GM21723 (cell line): Measurements from ENCODE around the gene RAB7A.
A peak's percentile ranks its signal among the peaks of the same experiment; 100 is the strongest.

Experiments
- ATAC-seq: cut with Tn5 transposase; IDR thresholded peaks from one replicate; pipeline ENCODE4 v1.9.1; 2021; ENCODE audit warnings: mild to moderate bottlenecking, moderate library complexity; ENCODE audit not compliant: unreplicated experiment

Gene RAB7A

DNA sequence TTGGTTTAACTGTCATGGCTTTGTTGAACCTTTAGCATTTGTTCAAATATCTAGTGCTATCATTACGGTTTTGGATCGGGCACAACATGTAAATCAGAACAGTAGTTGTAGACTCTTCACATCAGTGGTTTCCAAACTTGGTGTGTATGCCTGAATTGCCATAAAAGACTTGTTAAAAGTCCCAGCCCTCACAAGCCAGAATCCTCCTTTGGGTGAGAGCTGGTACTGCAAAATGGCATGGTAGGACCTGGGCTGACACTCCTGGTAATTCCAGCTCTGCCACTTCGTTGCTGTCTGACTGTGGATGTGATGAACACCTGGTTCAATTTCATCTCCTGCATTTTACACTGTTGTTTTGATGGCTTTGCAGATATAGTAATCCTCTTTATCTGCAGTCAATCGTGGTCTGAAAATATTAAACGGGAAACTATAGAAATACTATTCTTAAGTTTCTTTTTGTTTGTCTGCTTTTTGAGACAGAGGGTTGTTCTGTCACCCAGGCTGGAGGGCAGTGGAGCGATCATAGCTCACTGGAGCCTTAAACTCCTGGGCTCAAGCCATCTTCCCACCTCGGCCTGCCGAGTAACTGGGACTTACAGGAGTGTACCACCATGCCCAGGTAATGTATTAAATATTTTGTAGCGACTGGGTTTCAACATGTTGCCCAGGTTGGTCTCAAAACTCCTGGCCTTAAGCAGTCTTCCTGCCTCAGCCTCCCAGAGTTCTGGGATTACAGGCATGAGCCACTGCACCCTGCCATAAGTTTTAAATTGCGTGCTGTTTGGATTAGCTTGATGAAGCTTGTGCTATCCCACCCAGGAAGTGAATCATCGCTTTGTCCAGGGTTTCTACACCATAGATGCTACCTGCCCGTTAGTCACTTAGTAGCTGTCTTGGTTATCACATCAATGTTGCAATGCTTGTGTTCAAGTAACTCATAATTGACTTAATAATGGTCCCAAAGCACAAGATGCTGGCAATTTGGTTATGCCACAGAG, 61.6 kb downstream of the RAB7A start:
- no peak for ATAC-seq

DNA sequence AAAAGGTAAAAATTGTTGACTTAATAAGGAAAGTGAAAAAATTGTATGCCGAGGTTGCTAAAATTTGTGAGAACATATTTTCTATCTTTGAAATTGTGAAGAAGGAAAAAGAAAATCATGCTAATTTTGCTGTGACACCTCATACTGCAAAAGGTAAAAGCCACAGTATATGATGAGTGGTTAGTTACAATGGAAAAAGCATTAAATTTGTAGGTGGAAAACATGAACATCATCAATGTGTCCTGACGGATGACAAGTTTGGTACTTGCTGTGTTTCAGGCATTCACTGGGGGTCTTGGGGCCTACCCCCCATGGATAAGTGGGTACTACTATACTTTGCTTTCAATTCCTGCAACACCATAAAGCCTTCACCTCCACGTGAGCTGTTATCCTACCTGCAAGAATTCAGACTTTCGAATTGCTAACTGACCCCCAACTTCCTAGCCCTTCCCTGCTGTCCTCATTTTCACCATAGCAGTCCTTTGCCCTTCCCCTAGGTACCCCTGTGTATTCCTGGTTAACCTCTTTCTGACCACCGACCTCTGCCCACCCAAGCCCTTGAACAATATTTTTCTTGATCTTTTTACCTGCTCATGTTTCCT, 62.4 kb downstream of the RAB7A start:
- ATAC-seq: no peak

DNA sequence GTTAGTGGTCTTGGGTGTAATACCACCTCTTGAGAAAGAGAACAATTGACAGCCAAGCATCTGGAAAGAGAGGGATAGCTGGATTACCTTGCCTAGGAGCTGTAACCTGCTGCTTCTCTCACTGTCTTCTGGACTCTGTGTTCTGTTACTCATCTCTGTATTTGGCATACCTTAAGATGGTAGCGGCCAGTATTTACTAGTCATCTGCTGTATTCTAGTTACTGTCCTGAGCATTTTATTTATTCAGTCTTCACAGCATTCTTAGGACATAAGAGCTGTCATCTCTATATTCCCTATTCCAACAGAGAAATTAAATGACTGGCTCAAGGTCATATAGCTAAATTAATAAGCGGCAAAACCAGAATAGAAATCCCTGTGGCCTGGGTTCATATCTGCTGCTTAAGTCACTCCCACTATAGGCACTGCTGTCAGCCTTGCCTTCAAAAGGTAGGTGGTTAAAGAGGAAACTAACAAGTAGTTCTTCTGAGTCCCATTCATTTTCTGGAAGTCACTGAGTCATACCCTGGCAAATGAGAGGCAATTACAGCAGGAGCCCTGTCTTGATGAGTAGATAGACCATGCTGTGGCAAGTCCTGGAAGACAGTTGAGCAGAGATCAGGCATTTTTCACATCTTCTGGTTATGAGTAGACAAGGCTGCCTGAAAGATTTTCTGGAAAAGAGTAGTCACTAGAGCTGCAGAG, 68.2 kb downstream of the RAB7A start:
- no peak for ATAC-seq

DNA sequence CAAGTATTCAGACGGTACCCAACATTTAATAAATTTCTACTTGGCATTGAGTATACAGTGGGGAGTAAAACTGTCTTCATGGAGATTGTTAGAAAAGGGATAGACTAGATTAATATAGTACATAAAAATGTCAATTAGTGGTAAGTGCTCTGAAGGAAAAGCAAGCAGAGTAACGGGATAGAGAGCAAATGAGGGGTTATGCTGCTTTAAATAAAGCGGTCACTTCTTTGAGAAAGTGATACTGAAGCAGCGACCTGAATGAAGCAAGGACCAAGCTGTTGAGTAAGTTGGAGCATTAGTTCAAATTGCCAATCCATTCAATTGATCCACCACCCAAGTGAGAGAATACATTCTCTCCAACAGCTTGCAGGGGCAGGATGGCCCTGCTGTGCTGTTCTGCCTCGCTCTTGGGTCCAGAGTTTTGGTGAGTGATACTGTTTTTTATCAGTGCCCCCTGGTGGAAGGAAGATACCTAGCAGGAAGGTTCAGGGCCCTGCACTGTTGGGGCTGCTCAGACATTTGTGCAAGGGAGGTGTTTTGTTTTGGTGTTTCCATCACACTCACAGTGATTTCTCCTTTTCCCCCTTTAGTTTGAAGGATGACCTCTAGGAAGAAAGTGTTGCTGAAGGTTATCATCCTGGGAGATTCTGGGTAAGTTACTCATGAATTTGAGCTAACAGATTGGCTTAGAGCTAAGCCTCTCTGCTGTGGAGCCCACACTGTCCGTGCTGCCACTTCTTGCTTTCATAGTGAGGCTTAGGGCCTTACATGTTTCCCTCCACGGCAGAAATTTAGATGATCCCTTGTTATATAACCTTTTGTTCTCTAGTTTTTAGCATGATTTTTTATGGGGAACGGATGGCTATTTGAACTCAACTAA, 69.0 kb downstream of the RAB7A start:
- peak; percentile 71 for ATAC-seq

DNA sequence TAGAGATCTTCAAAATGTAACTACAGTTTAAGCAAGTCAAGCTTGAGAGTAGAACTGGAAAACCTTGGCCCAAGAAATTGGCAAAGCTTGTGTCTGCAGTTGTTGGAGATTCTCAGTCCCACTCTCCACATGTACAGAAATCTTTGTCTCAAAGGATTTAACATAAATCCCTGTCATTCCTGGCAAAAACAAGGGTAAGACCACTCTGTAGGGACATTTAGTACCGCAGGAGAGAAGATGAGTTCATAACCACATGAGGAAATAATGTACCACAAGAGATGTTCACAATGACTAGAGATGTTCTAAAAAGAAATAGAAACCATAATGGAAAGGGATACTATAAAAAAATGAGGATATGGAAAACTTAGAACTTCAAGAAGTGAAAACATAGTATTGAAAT, 73.7 kb downstream of the RAB7A start:
- no peak for ATAC-seq

DNA sequence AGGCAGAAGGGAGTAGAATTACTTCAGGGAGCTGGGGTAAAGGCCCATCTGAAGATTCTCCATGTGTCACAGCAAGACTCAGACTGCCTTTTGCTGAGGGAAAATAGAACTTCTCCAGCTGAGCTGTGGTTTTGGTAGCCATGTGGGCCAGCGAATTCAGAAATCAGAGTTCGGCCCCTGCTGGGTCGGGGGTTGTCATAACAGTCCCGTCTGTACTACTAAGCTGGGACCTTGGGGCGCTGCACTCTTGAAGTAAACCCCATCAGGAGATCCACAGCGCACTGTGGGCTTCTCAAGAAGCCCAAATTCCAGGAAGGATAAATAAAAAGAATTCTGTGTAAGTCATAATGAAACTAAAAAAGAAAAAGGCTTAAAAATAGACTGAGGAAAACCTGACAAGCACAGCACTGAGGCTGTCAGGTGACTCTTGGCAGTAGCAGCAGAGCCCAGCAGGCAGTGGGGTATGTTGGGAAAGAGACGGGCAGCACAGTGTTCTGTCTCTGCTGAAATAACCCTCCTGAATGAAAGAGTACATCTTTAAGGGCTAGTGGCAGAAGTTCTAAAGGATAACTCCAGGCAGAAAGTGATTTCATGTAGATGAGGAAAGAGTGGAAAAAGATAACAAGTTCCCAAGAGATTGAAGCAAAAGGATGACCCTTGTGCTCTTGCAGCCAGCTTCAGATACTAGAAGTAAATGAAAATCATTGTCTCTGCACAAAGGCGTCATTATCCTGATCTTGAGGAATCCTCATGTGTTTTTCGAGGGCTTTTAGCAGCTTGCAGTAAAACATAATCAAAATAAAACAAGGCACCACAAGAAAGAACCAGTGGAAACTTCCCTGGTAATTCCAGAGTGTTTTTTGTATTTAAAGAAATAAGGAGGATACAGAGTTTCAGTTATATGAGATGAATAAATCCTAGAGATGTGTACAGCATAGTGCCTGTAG, 74.5 kb downstream of the RAB7A start:
- ATAC-seq: no peak

DNA sequence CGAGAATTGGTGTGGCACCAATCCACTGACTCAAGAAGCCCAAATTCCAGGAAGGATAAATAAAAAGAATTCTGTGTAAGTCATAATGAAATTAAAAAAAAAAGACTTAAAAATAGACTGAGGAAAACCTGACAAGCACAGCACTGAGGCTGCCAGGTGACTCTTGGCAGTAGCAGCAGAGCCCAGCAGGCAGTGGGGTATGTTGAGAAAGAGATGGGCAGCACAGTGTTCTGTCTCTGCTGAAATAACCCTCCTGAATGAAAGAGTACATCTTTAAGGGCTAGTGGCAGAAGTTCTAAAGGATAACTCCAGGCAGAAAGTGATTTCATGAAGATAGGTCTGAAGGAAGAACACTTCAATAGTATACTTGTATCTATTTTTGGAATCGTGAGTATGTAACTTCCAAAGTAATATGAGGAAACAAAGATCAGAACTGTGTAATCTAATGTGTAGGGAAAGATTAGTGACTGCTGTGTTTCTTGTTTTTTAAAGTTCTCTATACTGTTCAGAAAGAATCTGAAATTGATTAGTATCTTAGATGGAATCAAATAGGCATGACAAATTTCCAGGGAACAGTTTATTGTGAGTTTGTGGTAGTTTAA, 75.9 kb downstream of the RAB7A start:
- no peak for ATAC-seq

DNA sequence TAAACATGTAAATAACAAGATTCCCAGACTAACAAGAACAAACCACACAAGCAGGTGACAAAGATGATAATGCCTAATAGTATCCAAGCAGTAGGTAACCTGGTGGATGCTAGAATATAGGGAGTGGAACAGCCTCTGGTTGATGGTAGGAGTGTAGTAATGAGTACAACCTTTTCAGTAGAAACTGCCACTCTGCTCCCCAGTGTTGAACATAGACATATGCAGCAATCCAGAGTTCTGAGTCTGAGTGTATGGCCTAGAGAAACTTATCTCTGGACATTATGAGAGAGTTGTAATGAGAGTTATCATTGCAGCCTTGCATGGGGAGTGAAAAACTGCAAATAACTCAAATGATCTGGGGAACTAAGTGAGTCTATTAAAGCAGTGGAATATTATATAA, 77.3 kb downstream of the RAB7A start:
- no peak for ATAC-seq

DNA sequence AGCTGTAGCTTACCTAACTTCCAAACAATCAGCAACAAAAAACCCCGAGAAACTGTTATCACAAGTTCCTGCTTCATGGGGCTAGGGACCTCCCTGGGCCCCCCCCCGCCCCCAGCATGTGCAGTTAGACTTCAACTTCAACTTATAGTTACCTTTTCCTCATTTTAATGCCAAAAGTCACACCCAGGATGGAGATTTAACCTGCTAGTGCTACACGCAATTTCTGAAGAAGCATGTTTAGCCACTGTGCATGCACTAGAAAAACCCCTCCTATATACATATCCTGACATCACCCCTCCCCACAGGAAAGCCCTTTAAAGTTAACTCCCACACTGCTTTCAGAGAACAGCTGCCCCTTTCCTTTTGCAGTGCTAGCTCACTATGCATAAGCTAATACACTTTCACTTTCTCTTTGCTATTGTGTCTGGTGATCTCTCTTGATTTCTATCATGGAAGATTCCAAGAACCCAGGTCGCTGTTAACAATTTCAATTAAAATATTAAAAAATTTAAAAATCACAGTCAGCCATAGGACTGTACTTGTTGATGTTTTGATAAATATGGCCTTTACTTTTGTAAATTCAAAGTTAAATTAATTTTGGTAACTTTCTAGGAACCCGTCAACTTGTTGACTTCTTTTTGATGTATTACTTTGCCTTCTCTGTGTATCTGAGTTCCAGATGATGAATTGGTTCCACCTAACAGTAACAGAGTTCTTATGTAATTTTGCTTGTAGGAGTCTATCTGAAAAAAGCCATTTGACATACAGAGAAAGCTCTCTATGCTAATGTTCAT, 78.2 kb downstream of the RAB7A start:
- peak; percentile 86 for ATAC-seq

DNA sequence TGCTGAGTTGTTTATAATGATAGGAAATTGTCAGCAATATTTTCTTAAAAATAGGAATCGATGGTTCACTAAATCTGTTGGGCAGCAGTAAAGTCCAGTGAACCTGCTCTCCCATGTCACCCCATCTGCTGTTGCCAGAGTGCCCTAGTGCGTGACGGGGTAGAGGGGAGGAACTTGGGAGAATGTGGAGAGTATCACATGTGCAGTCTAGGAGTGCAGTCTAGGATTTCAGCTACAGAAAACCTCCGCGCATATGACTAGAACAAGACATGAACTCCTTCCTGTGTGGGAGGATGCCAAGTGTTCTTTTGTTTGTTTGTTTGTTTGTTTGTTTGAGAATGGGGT, 78.8 kb downstream of the RAB7A start:
- ATAC-seq: no peak

DNA sequence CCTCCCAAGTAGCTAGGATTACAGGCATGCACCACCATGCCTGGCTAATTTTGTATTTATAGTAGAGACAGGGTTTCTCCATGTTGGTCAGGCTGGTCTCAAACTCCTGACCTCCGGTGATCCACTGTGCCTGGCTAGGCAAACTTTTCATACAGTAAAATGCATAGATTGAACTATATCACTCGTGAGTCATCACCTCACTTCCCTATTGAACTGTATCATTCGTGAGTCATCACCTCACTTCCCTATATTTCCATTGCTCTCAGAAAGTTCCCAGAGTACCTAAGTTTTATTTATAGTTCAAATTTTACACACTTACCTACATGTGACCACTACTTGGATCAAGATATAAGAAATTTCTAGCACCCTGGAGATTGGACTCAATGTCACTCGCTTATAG, 79.8 kb downstream of the RAB7A start:
- ATAC-seq: no peak

DNA sequence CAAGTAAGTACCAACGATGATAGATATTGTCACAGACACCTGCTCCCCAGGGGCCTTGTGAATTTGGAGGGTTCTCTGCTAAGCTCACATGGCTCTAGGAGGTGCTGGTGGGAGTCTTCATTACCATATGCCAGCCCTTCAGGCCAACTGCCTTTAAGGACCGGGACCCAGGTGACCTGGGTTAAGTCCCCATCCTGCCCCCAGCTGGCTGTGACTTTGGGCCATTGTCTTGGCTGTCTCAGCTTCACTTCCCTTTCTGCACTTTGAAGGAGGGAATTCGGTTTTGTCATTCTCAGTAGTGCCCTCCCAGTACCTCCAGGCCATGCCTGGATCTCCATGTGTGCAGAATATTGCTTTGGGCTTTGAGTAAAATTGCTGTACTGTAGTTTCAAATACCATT, 80.6 kb downstream of the RAB7A start:
- ATAC-seq: no peak

DNA sequence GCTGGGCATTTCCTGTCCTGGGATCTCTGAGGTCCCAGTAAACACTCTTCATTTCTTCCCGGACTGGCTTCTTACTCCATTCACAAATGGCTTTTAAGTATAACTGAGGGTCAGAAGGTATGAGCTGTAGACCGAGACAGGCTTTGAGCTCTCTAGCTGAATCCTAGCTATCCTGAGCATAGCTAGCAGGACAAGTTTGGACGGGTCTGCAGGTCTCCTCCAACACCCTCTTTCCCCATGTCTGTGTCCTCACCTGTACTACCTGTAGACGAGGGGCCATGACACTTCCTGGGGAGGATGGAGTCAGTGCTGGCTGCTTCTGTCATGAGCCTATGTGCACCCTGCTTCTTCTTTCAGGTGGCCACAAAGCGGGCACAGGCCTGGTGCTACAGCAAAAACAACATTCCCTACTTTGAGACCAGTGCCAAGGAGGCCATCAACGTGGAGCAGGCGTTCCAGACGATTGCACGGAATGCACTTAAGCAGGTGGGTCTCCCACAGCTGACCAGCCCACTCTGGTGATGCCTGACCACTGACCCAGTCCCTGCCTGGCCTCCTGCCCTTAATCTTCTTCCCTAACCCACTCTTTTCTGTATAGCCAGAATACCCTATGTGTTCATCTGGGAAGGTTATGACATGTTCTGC, 81.3 kb downstream of the RAB7A start:
- ATAC-seq: no peak

DNA sequence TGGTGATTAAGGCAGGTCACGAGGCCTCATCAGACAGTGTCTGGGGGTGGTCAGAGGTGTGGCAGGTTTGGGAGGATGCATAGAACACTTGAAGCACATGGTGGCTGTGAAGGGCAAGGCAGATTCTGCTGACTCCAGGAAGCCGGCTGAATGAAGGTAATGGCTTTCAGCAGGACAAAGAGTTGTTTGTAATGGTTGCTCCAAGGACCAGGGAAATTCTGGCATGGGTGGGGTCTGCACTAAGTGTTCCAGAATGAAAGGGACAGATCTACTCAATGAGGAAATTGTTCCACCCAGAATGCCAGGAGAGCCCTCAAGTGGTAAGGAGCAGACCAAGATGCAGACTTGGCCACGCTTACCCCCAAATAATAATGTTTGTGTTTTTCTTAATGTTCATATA, 82.7 kb downstream of the RAB7A start:
- no peak for ATAC-seq

DNA sequence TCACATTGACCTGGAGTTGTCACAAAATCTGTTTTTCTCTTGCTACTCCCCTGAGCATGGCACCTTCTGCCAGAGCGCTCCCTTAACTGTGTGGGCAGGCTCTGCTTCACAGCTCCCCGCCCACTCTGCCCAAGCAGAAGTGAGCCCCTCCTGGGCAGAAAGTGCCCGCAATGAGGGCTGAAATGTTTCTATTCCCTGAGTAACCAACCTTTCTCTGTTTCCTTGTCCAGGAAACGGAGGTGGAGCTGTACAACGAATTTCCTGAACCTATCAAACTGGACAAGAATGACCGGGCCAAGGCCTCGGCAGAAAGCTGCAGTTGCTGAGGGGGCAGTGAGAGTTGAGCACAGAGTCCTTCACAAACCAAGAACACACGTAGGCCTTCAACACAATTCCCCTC, 87.1 kb downstream of the RAB7A start:
- ATAC-seq: no peak

DNA sequence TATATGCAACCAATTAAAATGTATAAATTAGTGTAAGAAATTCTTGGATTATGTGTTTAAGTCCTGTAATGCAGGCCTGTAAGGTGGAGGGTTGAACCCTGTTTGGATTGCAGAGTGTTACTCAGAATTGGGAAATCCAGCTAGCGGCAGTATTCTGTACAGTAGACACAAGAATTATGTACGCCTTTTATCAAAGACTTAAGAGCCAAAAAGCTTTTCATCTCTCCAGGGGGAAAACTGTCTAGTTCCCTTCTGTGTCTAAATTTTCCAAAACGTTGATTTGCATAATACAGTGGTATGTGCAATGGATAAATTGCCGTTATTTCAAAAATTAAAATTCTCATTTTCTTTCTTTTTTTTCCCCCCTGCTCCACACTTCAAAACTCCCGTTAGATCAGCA, 88.1 kb downstream of the RAB7A start:
- no peak for ATAC-seq

DNA sequence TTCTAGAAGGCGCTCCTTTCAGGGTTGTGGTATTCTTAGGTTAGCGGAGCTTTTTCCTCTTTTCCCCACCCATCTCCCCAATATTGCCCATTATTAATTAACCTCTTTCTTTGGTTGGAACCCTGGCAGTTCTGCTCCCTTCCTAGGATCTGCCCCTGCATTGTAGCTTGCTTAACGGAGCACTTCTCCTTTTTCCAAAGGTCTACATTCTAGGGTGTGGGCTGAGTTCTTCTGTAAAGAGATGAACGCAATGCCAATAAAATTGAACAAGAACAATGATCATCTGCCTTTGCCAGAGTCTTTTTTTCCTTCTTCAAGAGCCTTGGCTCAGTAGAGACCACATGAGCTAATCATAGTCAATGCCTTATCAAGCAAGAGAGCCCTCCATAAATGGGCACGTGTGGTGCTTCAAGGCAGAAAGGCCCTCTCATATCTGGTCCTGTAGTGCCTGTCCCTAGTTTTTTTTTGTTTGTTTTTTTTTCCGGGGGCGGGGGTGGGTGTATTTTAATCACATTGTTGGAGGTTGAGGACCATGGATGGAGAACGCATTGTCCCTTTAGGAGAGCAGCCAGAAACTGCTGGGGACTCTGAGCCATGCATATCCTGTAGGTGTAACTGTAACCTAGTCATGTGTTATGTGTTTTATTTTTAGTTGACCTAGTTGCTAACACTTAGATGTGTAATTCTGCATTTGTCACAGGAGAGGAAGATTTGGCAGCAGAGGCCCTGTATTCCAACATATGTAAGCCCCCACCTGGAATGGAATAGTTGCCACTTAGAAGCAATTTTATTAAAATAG, 88.7 kb downstream of the RAB7A start:
- no peak for ATAC-seq
